ENCODE measurements around the gene CCDC122. TPM values are rescaled to one million over a fixed set of nuclear protein-coding genes. Genes with fewer than 3 reads are reported as not detected.

Gene CCDC122
- total and polyA plus RNA-seq, 5 experiments from 2014 or later = 0.97 to 6.7 (median 3.3) TPM

GRCh38 chr13:43816401-43816889 lies 63.1 kb downstream of the CCDC122 start:
- no peak overlapping the region for H3K4me3 Mint-ChIP-seq
- H3K27me3 Mint-ChIP-seq = peaks cover 16 to 22% (median 20%) of the 10 kb centered on the region in 5 donors
- POLR2A ChIA-PET = interaction anchor here (0.7 kb wide), 1 partner anchor 459 kb away, joined by 3 read pairs; no protein-coding TSS in a partner anchor
- DNase-seq (no peak), ATAC-seq (no peak)
- H3K9me3 Mint-ChIP-seq = peaks cover 0 to 6% (median 0%) of the 10 kb centered on the region in 9 donors
- no peaks in the 10 kb centered on the region for H3K36me3 Mint-ChIP-seq
- no peak overlapping the region for H3K27ac Mint-ChIP-seq
- H3K4me1 Mint-ChIP-seq = no peaks in the 10 kb centered on the region

DNA sequence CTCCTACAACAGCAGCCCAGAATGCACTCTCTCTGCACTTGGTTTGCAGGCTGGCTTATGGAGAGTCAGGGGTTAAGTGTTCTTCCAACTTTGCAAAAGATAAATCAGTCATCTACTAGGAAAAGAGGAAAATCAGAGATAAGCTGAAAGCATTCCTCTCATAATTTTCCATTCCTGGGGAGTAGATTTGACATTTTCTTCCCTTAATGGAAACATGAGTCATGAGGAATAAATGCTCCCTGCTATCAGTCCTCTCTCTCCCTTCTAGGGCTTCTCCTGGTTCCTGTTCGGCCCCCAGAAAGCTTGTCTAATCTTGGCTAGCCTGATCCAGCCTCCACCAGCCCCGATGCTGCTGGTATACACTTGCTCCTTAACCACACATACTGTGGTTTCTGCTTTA lies 64.3 kb downstream of the CCDC122 start:
- Mint-ChIP-seq H3K27me3 (peaks cover 17 to 22% (median 20%) of the 10 kb centered on the region in 5 donors), H3K4me1 (no peaks in the 10 kb centered on the region), H3K27ac (no peak overlapping the region), H3K36me3 (no peaks in the 10 kb centered on the region), H3K9me3 (peaks cover 0 to 6% (median 0%) of the 10 kb centered on the region in 9 donors), H3K4me3 (no peak overlapping the region)
- ATAC-seq (no peak), DNase-seq (no peak)
- POLR2A ChIA-PET = no interaction called here

DNA sequence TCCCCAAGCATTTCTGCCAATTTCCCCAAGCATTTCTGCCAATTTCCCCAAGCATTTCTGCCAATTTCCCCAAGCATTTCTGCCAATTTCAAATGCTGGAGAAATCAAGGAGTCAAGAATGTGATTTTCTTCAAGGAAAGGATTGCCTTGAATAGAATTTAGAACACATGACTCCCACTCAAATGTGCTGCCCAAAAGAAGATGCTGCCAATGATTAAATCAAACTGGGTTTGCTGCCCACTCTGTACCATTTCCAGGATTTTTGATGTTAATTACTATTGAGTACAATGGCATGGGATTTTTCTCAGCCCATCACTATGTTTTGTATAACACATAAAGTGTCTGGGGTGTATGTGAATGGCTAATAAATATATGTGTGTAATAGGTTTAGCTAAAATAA lies 70.9 kb downstream of the CCDC122 start:
- Mint-ChIP-seq H3K9me3 (no peaks in the 10 kb centered on the region), H3K27ac (no peak overlapping the region), H3K36me3 (no peaks in the 10 kb centered on the region), H3K27me3 (peaks cover 0 to 12% (median 9%) of the 10 kb centered on the region in 5 donors), H3K4me3 (no peak overlapping the region), H3K4me1 (peaks cover 0 to 2% (median under 1%) of the 10 kb centered on the region in 4 donors)
- ATAC-seq (no peak), DNase-seq (no peak)
- POLR2A ChIA-PET = no interaction called here

- no peaks in the 10 kb centered on the region for H3K36me3 Mint-ChIP-seq
- POLR2A ChIA-PET = no interaction called here
- peak overlapping the region in 1 of 10 donors; percentile 40 for H3K27ac Mint-ChIP-seq
These were observed 73.8 kb downstream of the CCDC122 start for GRCh38 chr13:43805681-43806128.

GRCh38 chr13:43805071-43805468 lies 74.5 kb downstream of the CCDC122 start:
- POLR2A ChIA-PET = no interaction called here
- ATAC-seq (no peak), DNase-seq (no peak)
- peaks cover 0 to 7% (median 2%) of the 10 kb centered on the region in 5 donors for H3K27me3 Mint-ChIP-seq
- peaks cover 0 to 2% (median under 1%) of the 10 kb centered on the region in 4 donors for H3K4me1 Mint-ChIP-seq
- no peak overlapping the region for H3K27ac Mint-ChIP-seq
- H3K36me3 Mint-ChIP-seq = no peaks in the 10 kb centered on the region
- H3K9me3 Mint-ChIP-seq = no peaks in the 10 kb centered on the region
- no peak overlapping the region for H3K4me3 Mint-ChIP-seq

More at GRCh38 chr13:43805681-43806128, 73.8 kb downstream of the CCDC122 start:
- no peaks in the 10 kb centered on the region for H3K9me3 Mint-ChIP-seq
- DNase-seq (no peak), ATAC-seq (no peak)
- peaks cover 0 to 9% (median 3%) of the 10 kb centered on the region in 5 donors for H3K27me3 Mint-ChIP-seq
- peaks cover 0 to 2% (median under 1%) of the 10 kb centered on the region in 4 donors for H3K4me1 Mint-ChIP-seq
- H3K4me3 Mint-ChIP-seq = no peak overlapping the region

DNA sequence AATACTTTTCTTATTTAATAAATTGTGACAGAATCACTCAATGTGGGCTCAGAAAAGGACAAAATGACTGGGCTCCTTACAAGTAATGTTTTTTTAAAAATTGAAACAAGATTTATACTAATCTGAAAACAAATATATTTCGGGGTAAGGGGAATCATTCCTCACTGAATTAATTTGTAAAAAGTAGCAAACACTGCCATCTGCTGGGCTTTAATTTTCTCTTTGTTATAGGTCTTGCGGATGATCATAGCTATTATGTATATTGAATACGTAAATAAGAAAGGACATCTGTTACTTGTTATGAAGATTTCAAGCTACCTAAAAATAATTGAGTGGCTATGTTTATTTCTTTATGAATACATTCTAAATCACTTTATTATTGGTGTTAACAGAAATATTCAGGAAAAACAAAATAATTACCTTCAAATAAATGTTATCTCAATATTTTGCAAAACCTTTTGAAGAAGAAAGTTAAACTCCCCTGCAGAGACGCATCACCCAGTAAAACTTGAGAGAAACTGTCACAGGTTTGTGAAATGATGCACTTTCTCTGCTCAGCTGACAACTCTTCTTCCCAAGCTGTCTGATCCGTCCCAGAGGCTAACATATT lies 75.0 kb downstream of the CCDC122 start:
- no peak overlapping the region for H3K27ac Mint-ChIP-seq
- H3K4me3 Mint-ChIP-seq = no peak overlapping the region
- no peaks in the 10 kb centered on the region for H3K9me3 Mint-ChIP-seq
- peaks cover 0 to 2% (median under 1%) of the 10 kb centered on the region in 4 donors for H3K4me1 Mint-ChIP-seq
- ATAC-seq (no peak), DNase-seq (peak in 5 of 10 donors; percentile 5 to 46 (median 36))
- H3K27me3 Mint-ChIP-seq = peaks cover 3 to 10% (median 7%) of the 10 kb centered on the region in 5 donors
- POLR2A ChIA-PET = no interaction called here
- no peaks in the 10 kb centered on the region for H3K36me3 Mint-ChIP-seq

GRCh38 chr13:43802511-43802910 lies 77.0 kb downstream of the CCDC122 start:
- DNase-seq (no peak), ATAC-seq (no peak)
- H3K4me1 Mint-ChIP-seq = peaks cover 0 to 2% (median under 1%) of the 10 kb centered on the region in 4 donors
- H3K36me3 Mint-ChIP-seq = no peaks in the 10 kb centered on the region
- no peak overlapping the region for H3K4me3 Mint-ChIP-seq
- POLR2A ChIA-PET = no interaction called here
- H3K9me3 Mint-ChIP-seq = no peaks in the 10 kb centered on the region
- H3K27me3 Mint-ChIP-seq = peaks cover 5 to 14% (median 8%) of the 10 kb centered on the region in 5 donors
- no peak overlapping the region for H3K27ac Mint-ChIP-seq

DNA sequence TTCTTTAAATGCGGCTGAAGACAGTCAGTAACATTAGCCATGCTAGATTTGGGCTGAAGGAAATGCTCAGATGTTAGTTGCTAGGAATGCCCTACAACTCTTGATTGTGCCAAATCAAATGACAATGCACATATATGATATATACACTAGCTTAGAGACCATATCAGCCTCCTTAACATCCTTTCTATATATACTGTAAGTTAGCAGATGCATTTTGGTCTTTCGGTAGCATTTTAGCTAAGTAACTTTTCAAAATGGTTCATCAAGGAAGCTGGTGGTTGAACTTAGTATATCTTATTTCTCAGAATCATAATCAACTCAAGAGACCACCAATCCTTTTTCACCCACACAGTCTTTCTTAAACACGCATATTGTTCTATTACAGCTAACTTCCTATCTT lies 78.7 kb downstream of the CCDC122 start:
- ATAC-seq (no peak), DNase-seq (no peak)
- POLR2A ChIA-PET = no interaction called here
- Mint-ChIP-seq H3K4me1 (peaks cover 0 to 2% (median under 1%) of the 10 kb centered on the region in 4 donors), H3K4me3 (no peak overlapping the region), H3K27ac (no peak overlapping the region), H3K9me3 (no peaks in the 10 kb centered on the region), H3K27me3 (peaks cover 5 to 14% (median 9%) of the 10 kb centered on the region in 5 donors), H3K36me3 (no peaks in the 10 kb centered on the region)

GRCh38 chr13:43799191-43799590 lies 80.3 kb downstream of the CCDC122 start:
- POLR2A ChIA-PET = no interaction called here
- Mint-ChIP-seq H3K9me3 (no peaks in the 10 kb centered on the region), H3K4me1 (no peaks in the 10 kb centered on the region), H3K27ac (no peak overlapping the region), H3K4me3 (no peak overlapping the region), H3K27me3 (peaks cover 5 to 20% (median 9%) of the 10 kb centered on the region in 5 donors), H3K36me3 (no peaks in the 10 kb centered on the region)
- ATAC-seq (no peak), DNase-seq (no peak)

DNA sequence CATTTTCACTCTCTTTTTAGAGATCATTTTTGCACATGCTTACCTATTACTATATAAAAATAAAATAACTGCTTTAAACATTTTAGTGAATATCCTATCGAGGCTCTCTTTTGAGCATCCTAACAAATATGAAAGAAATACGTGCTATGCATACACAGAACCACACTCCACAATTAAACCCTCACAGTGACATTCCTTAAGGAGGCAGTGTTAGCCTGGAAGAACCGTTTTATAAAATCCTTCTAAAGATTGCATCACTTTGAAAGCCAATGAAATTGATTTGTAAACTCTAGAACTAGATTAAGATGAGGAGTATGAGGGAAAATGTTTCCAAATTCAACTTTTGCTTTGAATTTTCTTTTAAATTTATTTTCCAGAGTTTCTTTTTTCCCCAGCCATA lies 81.7 kb downstream of the CCDC122 start:
- Mint-ChIP-seq H3K4me1 (no peaks in the 10 kb centered on the region), H3K27ac (no peak overlapping the region), H3K27me3 (peaks cover 6 to 21% (median 9%) of the 10 kb centered on the region in 5 donors), H3K36me3 (no peaks in the 10 kb centered on the region), H3K9me3 (no peaks in the 10 kb centered on the region), H3K4me3 (no peak overlapping the region)
- DNase-seq (no peak), ATAC-seq (no peak)
- POLR2A ChIA-PET = no interaction called here

GRCh38 chr13:43797159-43797558 lies 82.4 kb downstream of the CCDC122 start:
- ATAC-seq = no peak

DNA sequence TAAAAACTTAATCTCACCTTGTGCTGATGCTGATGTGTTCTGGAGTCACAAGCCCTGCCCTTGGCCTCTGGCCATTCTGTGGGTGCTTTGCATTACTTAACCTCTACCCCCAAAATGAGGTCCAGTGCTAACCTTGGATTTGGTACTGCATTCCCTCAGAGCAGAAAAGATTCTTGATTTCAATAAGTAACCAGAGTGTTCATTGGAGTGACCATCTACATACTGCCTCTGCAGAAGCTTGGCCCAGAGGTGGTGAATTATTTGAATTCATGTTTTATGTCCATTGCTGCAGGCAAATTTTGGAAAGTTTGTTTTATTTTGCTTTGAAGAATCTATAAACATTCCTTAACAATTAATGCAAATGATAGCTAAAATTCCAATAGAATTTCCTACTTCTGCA lies 85.1 kb downstream of the CCDC122 start:
- H3K27ac Mint-ChIP-seq = no peak overlapping the region
- no peak for ATAC-seq
- no peaks in the 10 kb centered on the region for H3K9me3 Mint-ChIP-seq
- no peaks in the 10 kb centered on the region for H3K4me1 Mint-ChIP-seq
- no peaks in the 10 kb centered on the region for H3K36me3 Mint-ChIP-seq
- no peak overlapping the region for H3K4me3 Mint-ChIP-seq
- DNase-seq = no peak
- peaks cover 12 to 35% (median 18%) of the 10 kb centered on the region in 5 donors for H3K27me3 Mint-ChIP-seq
- POLR2A ChIA-PET = no interaction called here

More at GRCh38 chr13:43797159-43797558, 82.4 kb downstream of the CCDC122 start:
- Mint-ChIP-seq H3K4me3 (no peak overlapping the region), H3K4me1 (no peaks in the 10 kb centered on the region), H3K27ac (no peak overlapping the region), H3K9me3 (no peaks in the 10 kb centered on the region), H3K27me3 (peaks cover 11 to 26% (median 13%) of the 10 kb centered on the region in 5 donors), H3K36me3 (no peaks in the 10 kb centered on the region)
- POLR2A ChIA-PET = no interaction called here
- DNase-seq = no peak

- POLR2A ChIA-PET = no interaction called here
- H3K9me3 Mint-ChIP-seq = no peaks in the 10 kb centered on the region
- peaks cover 0 to 7% (median 2%) of the 10 kb centered on the region in 4 donors for H3K4me1 Mint-ChIP-seq
- H3K27ac Mint-ChIP-seq = no peak overlapping the region
- DNase-seq = no peak
- no peaks in the 10 kb centered on the region for H3K36me3 Mint-ChIP-seq
- no peak for ATAC-seq
- peaks cover 22 to 46% (median 35%) of the 10 kb centered on the region in 5 donors for H3K27me3 Mint-ChIP-seq
- H3K4me3 Mint-ChIP-seq = no peak overlapping the region
These were observed 87.3 kb downstream of the CCDC122 start for GRCh38 chr13:43792076-43792881.
